OCI-LY7 (cell line): ENCODE data around the gene WASHC4.

Source experiments
- EZH2phosphoT487 ChIP-seq: fragments of 200-600 bp; sonication (generic); IDR thresholded peaks from 2 replicates; pipeline ENCODE4 v1.6.1; 2018; ENCODE audit warnings: low read depth, borderline replicate concordance, mild to moderate bottlenecking, mixed run types, antibody characterized with exemption, low read length, moderate library complexity, mixed read lengths
- TF ChIP-seq, protein P1 (sequence below): fragments of 200-600 bp; sonication (generic); conservative IDR thresholded peaks from 2 replicates; pipeline ENCODE4 v1.5.1; 2014; ENCODE audit warnings: mild to moderate bottlenecking, antibody characterized with exemption, low read length, moderate library complexity, mixed read lengths

DNA sequence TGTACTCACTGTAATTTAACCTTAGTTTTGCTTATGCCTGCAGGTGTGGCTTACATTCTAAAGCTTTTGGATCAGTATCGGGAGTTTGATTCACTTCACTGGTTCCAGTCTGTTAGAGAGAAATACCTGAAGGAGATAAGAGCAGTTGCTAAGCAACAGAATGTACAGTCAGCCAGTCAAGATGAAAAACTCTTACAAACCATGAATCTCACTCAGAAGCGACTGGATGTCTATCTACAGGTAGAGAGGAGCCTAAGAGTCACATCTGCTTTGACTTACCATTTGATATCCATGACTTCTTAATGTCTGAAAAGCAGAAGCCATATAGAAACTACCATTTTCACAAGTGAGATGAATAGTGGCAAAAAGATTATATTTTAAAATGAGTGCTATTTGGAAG lies 56.5 kb downstream of the WASHC4 start:
- TF ChIP-seq, protein P1, sequence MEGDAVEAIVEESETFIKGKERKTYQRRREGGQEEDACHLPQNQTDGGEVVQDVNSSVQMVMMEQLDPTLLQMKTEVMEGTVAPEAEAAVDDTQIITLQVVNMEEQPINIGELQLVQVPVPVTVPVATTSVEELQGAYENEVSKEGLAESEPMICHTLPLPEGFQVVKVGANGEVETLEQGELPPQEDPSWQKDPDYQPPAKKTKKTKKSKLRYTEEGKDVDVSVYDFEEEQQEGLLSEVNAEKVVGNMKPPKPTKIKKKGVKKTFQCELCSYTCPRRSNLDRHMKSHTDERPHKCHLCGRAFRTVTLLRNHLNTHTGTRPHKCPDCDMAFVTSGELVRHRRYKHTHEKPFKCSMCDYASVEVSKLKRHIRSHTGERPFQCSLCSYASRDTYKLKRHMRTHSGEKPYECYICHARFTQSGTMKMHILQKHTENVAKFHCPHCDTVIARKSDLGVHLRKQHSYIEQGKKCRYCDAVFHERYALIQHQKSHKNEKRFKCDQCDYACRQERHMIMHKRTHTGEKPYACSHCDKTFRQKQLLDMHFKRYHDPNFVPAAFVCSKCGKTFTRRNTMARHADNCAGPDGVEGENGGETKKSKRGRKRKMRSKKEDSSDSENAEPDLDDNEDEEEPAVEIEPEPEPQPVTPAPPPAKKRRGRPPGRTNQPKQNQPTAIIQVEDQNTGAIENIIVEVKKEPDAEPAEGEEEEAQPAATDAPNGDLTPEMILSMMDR, result no peak
- TF ChIP-seq EZH2phosphoT487, result no peak
